HepG2 (cell line): ENCODE data around the gene UCN. TPM values are rescaled to one million over a fixed set of nuclear protein-coding genes. Genes with fewer than 3 reads are reported as not detected.
A peak's percentile ranks its signal among the peaks of the same experiment; 100 is the strongest.

Experiments used
- CBX5 ChIP-seq: sonication (generic); formaldehyde crosslinking; IDR thresholded peaks from 2 replicates; pipeline ENCODE4 v1.4.0; 2020; ENCODE audit warnings: missing genetic modification reagents, borderline replicate concordance
- CHD4 ChIP-seq: fragments of 200-600 bp; sonication (generic); IDR thresholded peaks from 2 replicates; pipeline ENCODE4 v1.7.0; 2017; ENCODE audit warnings: mild to moderate bottlenecking, low read length, borderline replicate concordance
- DNMT1 ChIP-seq: sonication (generic); formaldehyde crosslinking; IDR thresholded peaks from 2 replicates; pipeline ENCODE4 v1.5.1; 2020; ENCODE audit warnings: mild to moderate bottlenecking, missing genetic modification reagents
- FOXO1 ChIP-seq: sonication (generic); formaldehyde crosslinking; IDR thresholded peaks from 2 replicates; pipeline ENCODE4 v1.4.0; 2020; ENCODE audit warnings: missing genetic modification reagents
- MTA3 ChIP-seq: sonication (generic); formaldehyde crosslinking; IDR thresholded peaks from 2 replicates; pipeline ENCODE4 v1.4.0; 2020; ENCODE audit warnings: missing genetic modification reagents
- MYC ChIP-seq: sonication (generic); formaldehyde crosslinking; IDR thresholded peaks from 2 replicates; pipeline ENCODE4 v1.9.0; 2021; ENCODE audit warnings: missing genetic modification reagents, borderline replicate concordance
- NFIB ChIP-seq: sonication (generic); formaldehyde crosslinking; IDR thresholded peaks from 2 replicates; pipeline ENCODE4 v1.9.0; 2021; ENCODE audit warnings: missing genetic modification reagents, mild to moderate bottlenecking, borderline replicate concordance
- PHF21A ChIP-seq: sonication (generic); formaldehyde crosslinking; IDR thresholded peaks from 2 replicates; pipeline ENCODE4 v1.5.0; 2020; ENCODE audit warnings: mild to moderate bottlenecking, missing genetic modification reagents
- SALL1 ChIP-seq: sonication (generic); formaldehyde crosslinking; IDR thresholded peaks from 2 replicates; pipeline ENCODE4 v1.8.0; 2022; ENCODE audit warnings: mild to moderate bottlenecking, missing genetic modification reagents
- SRSF9 ChIP-seq: fragments of 200-400 bp; formaldehyde crosslinking; IDR thresholded peaks from 2 replicates; pipeline ENCODE4 v1.6.1; 2018; ENCODE audit warnings: borderline replicate concordance, mild to moderate bottlenecking, low read depth, low read length; ENCODE audit not compliant: insufficient read depth, poor library complexity, severe bottlenecking
- TMF1 ChIP-seq: sonication (generic); formaldehyde crosslinking; IDR thresholded peaks from 2 replicates; pipeline ENCODE4 v1.8.1; 2022; ENCODE audit warnings: low read depth, missing genetic modification reagents
- ZEB1 ChIP-seq: IDR thresholded peaks from 2 replicates; pipeline ENCODE4 v1.6.1; 2012; ENCODE audit warnings: mild to moderate bottlenecking, low read depth, inconsistent platforms; ENCODE audit not compliant: insufficient replicate concordance
- ZKSCAN1 ChIP-seq: fragments of 150-350 bp; IDR thresholded peaks from 2 replicates; pipeline ENCODE4 v1.6.1; 2014; ENCODE audit warnings: low read length
- ZNF12 ChIP-seq: sonication (generic); formaldehyde crosslinking; IDR thresholded peaks from 2 replicates; pipeline ENCODE4 v1.5.0; 2020; ENCODE audit warnings: missing genetic modification reagents
- ZNF766 ChIP-seq: sonication (generic); formaldehyde crosslinking; IDR thresholded peaks from 2 replicates; pipeline ENCODE4 v1.5.0; 2020; ENCODE audit warnings: missing genetic modification reagents, borderline replicate concordance
- ZNF775 ChIP-seq: sonication (generic); formaldehyde crosslinking; IDR thresholded peaks from 2 replicates; pipeline ENCODE4 v1.4.0; 2020; ENCODE audit warnings: missing genetic modification reagents, mild to moderate bottlenecking, moderate library complexity, borderline replicate concordance
- ZNF792 ChIP-seq: IDR thresholded peaks from 2 replicates; pipeline ENCODE4 v1.6.1; 2016
- polyA plus RNA-seq, 8 experiments: library from polyadenylated mRNA; depleted of rRNA in 3 of 8; stranded (reverse) in 7 of 8; unstranded in 1 of 8; fragments of >200 nt; fragmentation: Illumina TruSeq in 4 of 8; extraction: Trizol in 4 of 8; gene quantifications; 2 replicates each; pipeline versions ENCODE4 v1.2.1 to v1.2.3, GENCODE V29; 2011 to 2016; ENCODE audit warnings: low read depth in 4 of 8, missing spikeins in 1 of 8, mixed read lengths in 1 of 8; ENCODE audit not compliant: insufficient read depth in 1 of 8
- total RNA-seq, 5 experiments: library from RNA; depleted of rRNA; stranded (reverse); fragments of >200 nt; fragmentation: Illumina TruSeq; extraction: Trizol; gene quantifications; 2 replicates each; pipeline ENCODE4 v1.2.3, GENCODE V29; 2016; ENCODE audit warnings: low read depth in 1 of 5
- TF ChIP-seq, protein P1 (sequence below): sonication (generic); formaldehyde crosslinking; IDR thresholded peaks from 2 replicates; pipeline ENCODE4 v1.5.1; 2020; ENCODE audit warnings: mild to moderate bottlenecking, moderate library complexity, missing genetic modification reagents
- TF ChIP-seq, protein P2 (sequence below): sonication (generic); formaldehyde crosslinking; IDR thresholded peaks from 2 replicates; pipeline ENCODE4 v1.4.0; 2020; ENCODE audit warnings: missing genetic modification reagents
- TF ChIP-seq, protein P3 (sequence below): sonication (generic); formaldehyde crosslinking; IDR thresholded peaks from 2 replicates; pipeline ENCODE4 v1.4.0; 2020; ENCODE audit warnings: missing genetic modification reagents
- TF ChIP-seq, protein P4 (sequence below): sonication (generic); formaldehyde crosslinking; IDR thresholded peaks from 2 replicates; pipeline ENCODE4 v1.4.0; 2020; ENCODE audit warnings: missing genetic modification reagents
- TF ChIP-seq, protein P5 (sequence below): sonication (generic); formaldehyde crosslinking; IDR thresholded peaks from 2 replicates; pipeline ENCODE4 v1.5.0; 2020; ENCODE audit warnings: mild to moderate bottlenecking, low read depth, missing genetic modification reagents, borderline replicate concordance

The UCN gene
- total and polyA plus RNA-seq, 2 of the 13 experiments (the other 11 are each of a cell fraction or from before 2014, with no cell fraction given): 1.2 to 2.3 TPM

DNA sequence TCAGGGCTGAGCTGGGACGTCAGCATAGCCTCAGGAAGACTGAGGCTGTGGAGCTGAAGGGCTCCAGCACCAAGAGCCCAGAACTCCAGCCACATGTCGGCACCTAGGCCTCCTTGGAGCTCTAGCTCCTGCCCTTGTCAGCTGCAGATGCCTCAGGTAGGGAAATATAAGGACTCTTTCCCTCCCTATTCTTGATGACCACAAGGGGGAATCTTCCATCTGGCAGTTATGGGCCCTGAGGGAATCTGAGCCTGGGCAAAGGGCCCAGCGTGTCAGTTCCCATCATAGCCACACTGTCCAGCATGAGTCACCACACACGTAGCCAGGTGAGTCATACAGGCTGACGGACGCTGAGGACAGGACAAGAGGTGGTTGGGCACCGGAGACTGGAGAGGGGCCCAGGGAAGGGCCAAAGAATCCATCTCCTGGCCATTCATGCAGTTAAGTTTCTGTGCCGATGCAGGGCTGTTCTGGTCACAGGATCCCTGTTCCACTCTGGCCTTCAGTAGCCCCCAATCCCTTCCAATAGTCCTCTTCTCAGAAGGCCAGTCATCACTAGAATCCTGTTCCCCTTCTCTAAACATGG is 12.8 kb upstream of the UCN start (continued):
- no peak for TF ChIP-seq CHD4
- TF ChIP-seq, protein P1, sequence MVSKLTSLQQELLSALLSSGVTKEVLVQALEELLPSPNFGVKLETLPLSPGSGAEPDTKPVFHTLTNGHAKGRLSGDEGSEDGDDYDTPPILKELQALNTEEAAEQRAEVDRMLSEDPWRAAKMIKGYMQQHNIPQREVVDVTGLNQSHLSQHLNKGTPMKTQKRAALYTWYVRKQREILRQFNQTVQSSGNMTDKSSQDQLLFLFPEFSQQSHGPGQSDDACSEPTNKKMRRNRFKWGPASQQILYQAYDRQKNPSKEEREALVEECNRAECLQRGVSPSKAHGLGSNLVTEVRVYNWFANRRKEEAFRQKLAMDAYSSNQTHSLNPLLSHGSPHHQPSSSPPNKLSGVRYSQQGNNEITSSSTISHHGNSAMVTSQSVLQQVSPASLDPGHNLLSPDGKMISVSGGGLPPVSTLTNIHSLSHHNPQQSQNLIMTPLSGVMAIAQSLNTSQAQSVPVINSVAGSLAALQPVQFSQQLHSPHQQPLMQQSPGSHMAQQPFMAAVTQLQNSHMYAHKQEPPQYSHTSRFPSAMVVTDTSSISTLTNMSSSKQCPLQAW (CRISPR knock-in tag): peak; percentile 96
- 0 out of 2 replicates have a peak, but pooled peaks have one; percentile 54 for TF ChIP-seq ZKSCAN1
- TF ChIP-seq ZNF766 (CRISPR knock-in tag): no peak
- no peak; the same call in none of the 2 replicates for TF ChIP-seq FOXO1
- peak; percentile 47; the same call in 1 of the 2 replicates for TF ChIP-seq ZNF12 (CRISPR knock-in tag)
- TF ChIP-seq, protein P2, sequence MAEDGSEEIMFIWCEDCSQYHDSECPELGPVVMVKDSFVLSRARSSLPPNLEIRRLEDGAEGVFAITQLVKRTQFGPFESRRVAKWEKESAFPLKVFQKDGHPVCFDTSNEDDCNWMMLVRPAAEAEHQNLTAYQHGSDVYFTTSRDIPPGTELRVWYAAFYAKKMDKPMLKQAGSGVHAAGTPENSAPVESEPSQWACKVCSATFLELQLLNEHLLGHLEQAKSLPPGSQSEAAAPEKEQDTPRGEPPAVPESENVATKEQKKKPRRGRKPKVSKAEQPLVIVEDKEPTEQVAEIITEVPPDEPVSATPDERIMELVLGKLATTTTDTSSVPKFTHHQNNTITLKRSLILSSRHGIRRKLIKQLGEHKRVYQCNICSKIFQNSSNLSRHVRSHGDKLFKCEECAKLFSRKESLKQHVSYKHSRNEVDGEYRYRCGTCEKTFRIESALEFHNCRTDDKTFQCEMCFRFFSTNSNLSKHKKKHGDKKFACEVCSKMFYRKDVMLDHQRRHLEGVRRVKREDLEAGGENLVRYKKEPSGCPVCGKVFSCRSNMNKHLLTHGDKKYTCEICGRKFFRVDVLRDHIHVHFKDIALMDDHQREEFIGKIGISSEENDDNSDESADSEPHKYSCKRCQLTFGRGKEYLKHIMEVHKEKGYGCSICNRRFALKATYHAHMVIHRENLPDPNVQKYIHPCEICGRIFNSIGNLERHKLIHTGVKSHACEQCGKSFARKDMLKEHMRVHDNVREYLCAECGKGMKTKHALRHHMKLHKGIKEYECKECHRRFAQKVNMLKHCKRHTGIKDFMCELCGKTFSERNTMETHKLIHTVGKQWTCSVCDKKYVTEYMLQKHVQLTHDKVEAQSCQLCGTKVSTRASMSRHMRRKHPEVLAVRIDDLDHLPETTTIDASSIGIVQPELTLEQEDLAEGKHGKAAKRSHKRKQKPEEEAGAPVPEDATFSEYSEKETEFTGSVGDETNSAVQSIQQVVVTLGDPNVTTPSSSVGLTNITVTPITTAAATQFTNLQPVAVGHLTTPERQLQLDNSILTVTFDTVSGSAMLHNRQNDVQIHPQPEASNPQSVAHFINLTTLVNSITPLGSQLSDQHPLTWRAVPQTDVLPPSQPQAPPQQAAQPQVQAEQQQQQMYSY (CRISPR knock-in tag): peak; percentile 86; the same call in 1 of the 2 replicates
- TF ChIP-seq MTA3 (CRISPR knock-in tag): no peak
- TF ChIP-seq SRSF9: no peak
- TF ChIP-seq, protein P3, sequence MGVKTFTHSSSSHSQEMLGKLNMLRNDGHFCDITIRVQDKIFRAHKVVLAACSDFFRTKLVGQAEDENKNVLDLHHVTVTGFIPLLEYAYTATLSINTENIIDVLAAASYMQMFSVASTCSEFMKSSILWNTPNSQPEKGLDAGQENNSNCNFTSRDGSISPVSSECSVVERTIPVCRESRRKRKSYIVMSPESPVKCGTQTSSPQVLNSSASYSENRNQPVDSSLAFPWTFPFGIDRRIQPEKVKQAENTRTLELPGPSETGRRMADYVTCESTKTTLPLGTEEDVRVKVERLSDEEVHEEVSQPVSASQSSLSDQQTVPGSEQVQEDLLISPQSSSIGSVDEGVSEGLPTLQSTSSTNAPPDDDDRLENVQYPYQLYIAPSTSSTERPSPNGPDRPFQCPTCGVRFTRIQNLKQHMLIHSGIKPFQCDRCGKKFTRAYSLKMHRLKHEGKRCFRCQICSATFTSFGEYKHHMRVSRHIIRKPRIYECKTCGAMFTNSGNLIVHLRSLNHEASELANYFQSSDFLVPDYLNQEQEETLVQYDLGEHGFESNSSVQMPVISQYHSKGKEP (CRISPR knock-in tag): no peak
- peak; percentile 83; the same call in 1 of the 2 replicates for TF ChIP-seq MYC (CRISPR knock-in tag)
- TF ChIP-seq ZNF775 (CRISPR knock-in tag): no peak
- peak; percentile 91; the same call in 1 of the 2 replicates for TF ChIP-seq CBX5 (CRISPR knock-in tag)
- TF ChIP-seq TMF1: no peak
- TF ChIP-seq, protein P4, sequence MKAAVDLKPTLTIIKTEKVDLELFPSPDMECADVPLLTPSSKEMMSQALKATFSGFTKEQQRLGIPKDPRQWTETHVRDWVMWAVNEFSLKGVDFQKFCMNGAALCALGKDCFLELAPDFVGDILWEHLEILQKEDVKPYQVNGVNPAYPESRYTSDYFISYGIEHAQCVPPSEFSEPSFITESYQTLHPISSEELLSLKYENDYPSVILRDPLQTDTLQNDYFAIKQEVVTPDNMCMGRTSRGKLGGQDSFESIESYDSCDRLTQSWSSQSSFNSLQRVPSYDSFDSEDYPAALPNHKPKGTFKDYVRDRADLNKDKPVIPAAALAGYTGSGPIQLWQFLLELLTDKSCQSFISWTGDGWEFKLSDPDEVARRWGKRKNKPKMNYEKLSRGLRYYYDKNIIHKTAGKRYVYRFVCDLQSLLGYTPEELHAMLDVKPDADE (CRISPR knock-in tag): no peak
- TF ChIP-seq DNMT1: no peak
- peak; percentile 95 for TF ChIP-seq SALL1
- peak; percentile 96 for TF ChIP-seq PHF21A
- TF ChIP-seq, protein P5, sequence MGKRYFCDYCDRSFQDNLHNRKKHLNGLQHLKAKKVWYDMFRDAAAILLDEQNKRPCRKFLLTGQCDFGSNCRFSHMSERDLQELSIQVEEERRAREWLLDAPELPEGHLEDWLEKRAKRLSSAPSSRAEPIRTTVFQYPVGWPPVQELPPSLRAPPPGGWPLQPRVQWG: no peak
- TF ChIP-seq NFIB (CRISPR knock-in tag): no peak
- TF ChIP-seq ZNF792 (CRISPR knock-in tag): peak; percentile 94
- TF ChIP-seq ZEB1: peak; percentile 65
